Smooth muscle cell (in vitro differentiated cells): Measurements from ENCODE around the gene CCDC93. TPM values are rescaled to one million over a fixed set of nuclear protein-coding genes. Genes with fewer than 3 reads are reported as not detected.

Experiments
- DNase-seq: peaks from one replicate; lab custom pipeline; 2025; ENCODE audit not compliant: unreplicated experiment; lab: John Stamatoyannopoulos, UW
- H2AFZ ChIP-seq: fragments of 200-600 bp; sonication (generic); 2 replicates; pipeline ENCODE4 v1.6.0; 2016; ENCODE audit warnings: antibody characterized with exemption, low read depth, mild to moderate bottlenecking
- H3F3A ChIP-seq: fragments of 200-600 bp; sonication (generic); 2 replicates; pipeline ENCODE4 v1.6.0; 2017; ENCODE audit warnings: antibody characterized with exemption, low read depth
- H3K27ac ChIP-seq: fragments of 200-600 bp; sonication (generic); 2 replicates; pipeline ENCODE4 v1.5.1; 2016; ENCODE audit warnings: low read depth, mild to moderate bottlenecking
- H3K27me3 ChIP-seq: fragments of 200-600 bp; sonication (generic); 2 replicates; pipeline ENCODE4 v1.6.1; 2016; ENCODE audit warnings: low read depth, mild to moderate bottlenecking
- H3K36me3 ChIP-seq: fragments of 200-600 bp; sonication (generic); 2 replicates; pipeline ENCODE4 v1.5.1; 2016; ENCODE audit warnings: low read depth
- H3K4me1 ChIP-seq: fragments of 200-600 bp; sonication (generic); 2 replicates; pipeline ENCODE4 v1.5.1; 2016; ENCODE audit warnings: low read depth
- H3K4me2 ChIP-seq: fragments of 200-600 bp; sonication (generic); 2 replicates; pipeline ENCODE4 v1.6.0; 2016; ENCODE audit warnings: mild to moderate bottlenecking
- H3K4me3 ChIP-seq: fragments of 200-600 bp; sonication (generic); 2 replicates; pipeline ENCODE4 v1.5.1; 2016; ENCODE audit warnings: mild to moderate bottlenecking
- H3K79me2 ChIP-seq: fragments of 200-600 bp; sonication (generic); 2 replicates; pipeline ENCODE4 v1.6.0; 2016; ENCODE audit warnings: low read depth, mild to moderate bottlenecking
- H3K9ac ChIP-seq: fragments of 200-600 bp; sonication (generic); 2 replicates; pipeline ENCODE4 v1.6.0; 2016; ENCODE audit warnings: low read depth
- H3K9me3 ChIP-seq: fragments of 200-600 bp; sonication (generic); replicated peaks from 2 replicates; pipeline ENCODE4 v1.5.1; 2016; ENCODE audit warnings: low read depth
- H4K20me1 ChIP-seq: fragments of 200-600 bp; sonication (generic); 2 replicates; pipeline ENCODE4 v1.6.0; 2016; ENCODE audit warnings: low read depth
- WGBS: methylation state at CpG from one replicate; pipeline ENCODE4 v1.1.7; 2016; ENCODE audit warnings: low lambda C conversion rate; 5-methylcytosine and 5-hydroxymethylcytosine counted together
- polyA plus RNA-seq: library from polyadenylated mRNA; unstranded; fragments of >200 nt; fragmentation: Nextera tagmentation; extraction: Ambion mirVana; gene quantifications from 2 replicates; pipeline ENCODE4 v1.2.1, GENCODE V29; 2016
- total RNA-seq: library from RNA; depleted of rRNA; stranded (reverse); fragments of >200 nt; gene quantifications from 2 replicates; pipeline ENCODE4 v1.2.3, GENCODE V29; 2014
- TF ChIP-seq, protein P1 (sequence below): fragments of 200-600 bp; sonication (generic); IDR thresholded peaks from 2 replicates; pipeline ENCODE4 v1.5.1; 2017; ENCODE audit warnings: borderline replicate concordance, mild to moderate bottlenecking, antibody characterized with exemption; ENCODE audit not compliant: insufficient read depth, poor library complexity, severe bottlenecking

CCDC93 gene
- total and polyA plus RNA-seq, 2 experiments from 2014 or later, result 9.5 to 13.2 TPM

DNA sequence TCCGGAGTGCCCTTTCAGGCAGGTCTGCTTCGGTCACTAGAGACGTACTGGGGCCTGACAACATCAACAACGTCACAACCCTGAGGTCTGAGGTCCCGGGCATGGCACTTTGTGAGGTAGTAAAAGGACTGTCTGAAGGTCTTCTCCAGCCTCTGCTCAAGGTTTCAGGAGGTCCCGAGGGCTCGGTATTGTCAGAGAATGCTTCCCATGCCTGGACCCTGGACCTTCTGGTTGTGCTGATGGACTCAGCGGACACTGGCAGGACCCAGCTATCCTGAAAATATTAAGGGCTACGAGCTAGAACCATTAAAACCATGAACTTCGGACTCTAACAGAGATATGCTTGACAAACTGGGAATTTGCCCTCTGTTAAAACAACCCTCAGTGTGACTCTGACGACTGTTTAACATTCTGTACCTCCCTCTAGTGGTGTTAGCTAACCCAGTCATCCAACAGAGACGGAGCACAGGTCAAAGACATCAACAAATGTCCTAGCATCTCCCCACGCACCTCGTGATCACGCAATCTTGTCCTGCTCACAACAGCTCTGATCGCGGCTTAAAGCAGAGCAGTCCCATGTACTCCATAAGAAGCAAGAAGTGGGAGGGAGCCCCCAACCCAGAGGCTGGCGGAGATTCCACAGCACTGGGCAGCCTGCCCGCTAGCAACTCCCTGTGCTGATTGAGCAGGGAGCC, 96.5 kb downstream of the CCDC93 start:
- TF ChIP-seq, protein P1, sequence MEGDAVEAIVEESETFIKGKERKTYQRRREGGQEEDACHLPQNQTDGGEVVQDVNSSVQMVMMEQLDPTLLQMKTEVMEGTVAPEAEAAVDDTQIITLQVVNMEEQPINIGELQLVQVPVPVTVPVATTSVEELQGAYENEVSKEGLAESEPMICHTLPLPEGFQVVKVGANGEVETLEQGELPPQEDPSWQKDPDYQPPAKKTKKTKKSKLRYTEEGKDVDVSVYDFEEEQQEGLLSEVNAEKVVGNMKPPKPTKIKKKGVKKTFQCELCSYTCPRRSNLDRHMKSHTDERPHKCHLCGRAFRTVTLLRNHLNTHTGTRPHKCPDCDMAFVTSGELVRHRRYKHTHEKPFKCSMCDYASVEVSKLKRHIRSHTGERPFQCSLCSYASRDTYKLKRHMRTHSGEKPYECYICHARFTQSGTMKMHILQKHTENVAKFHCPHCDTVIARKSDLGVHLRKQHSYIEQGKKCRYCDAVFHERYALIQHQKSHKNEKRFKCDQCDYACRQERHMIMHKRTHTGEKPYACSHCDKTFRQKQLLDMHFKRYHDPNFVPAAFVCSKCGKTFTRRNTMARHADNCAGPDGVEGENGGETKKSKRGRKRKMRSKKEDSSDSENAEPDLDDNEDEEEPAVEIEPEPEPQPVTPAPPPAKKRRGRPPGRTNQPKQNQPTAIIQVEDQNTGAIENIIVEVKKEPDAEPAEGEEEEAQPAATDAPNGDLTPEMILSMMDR, result no peak
- no peak overlapping the region for H3K4me2 ChIP-seq
- H3K27ac ChIP-seq, result no peak overlapping the region
- H3K4me3 ChIP-seq, result no peak overlapping the region
- no peak overlapping the region for H2AFZ ChIP-seq
- H3F3A ChIP-seq, result no peaks in the 10 kb centered on the region
- no peaks in the 10 kb centered on the region for H4K20me1 ChIP-seq
- no peaks in the 10 kb centered on the region for H3K9me3 ChIP-seq
- H3K79me2 ChIP-seq, result no peaks in the 10 kb centered on the region
- no peaks in the 10 kb centered on the region for H3K36me3 ChIP-seq
- no peaks in the 10 kb centered on the region for H3K4me1 ChIP-seq
- 92% methylated on average over 19 of the region's 19 CpGs for WGBS
- H3K27me3 ChIP-seq, result no peaks in the 10 kb centered on the region
- DNase-seq, result no peak
- H3K9ac ChIP-seq, result no peak overlapping the region

DNA sequence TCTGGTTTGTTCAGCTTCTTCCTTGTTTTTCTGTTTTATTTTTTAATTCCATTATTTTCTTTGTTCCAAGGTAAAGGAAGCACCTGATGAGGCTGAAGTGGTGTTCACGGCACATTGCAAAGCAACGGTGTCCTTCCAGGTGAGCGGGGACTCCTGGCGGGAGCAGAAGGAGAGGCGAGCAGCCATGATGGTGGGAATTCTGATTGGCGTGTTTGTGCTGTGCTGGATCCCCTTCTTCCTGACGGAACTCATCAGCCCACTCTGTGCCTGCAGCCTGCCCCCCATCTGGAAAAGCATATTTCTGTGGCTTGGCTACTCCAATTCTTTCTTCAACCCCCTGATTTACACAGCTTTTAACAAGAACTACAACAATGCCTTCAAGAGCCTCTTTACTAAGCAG, 110.9 kb downstream of the CCDC93 start:
- Histone ChIP-seq H3K79me2 (no peaks in the 10 kb centered on the region), H3K27ac (no peak overlapping the region), H3K27me3 (no peaks in the 10 kb centered on the region), H4K20me1 (no peaks in the 10 kb centered on the region), H3K9ac (no peak overlapping the region), H3K4me2 (no peak overlapping the region), H3K36me3 (no peaks in the 10 kb centered on the region), H3F3A (no peaks in the 10 kb centered on the region), H3K4me1 (no peaks in the 10 kb centered on the region), H2AFZ (no peak overlapping the region), H3K9me3 (no peaks in the 10 kb centered on the region), H3K4me3 (no peak overlapping the region)
- WGBS, result 81% methylated on average over 7 of the region's 7 CpGs
- no peak for DNase-seq
- TF ChIP-seq, protein P1, result no peak

DNA sequence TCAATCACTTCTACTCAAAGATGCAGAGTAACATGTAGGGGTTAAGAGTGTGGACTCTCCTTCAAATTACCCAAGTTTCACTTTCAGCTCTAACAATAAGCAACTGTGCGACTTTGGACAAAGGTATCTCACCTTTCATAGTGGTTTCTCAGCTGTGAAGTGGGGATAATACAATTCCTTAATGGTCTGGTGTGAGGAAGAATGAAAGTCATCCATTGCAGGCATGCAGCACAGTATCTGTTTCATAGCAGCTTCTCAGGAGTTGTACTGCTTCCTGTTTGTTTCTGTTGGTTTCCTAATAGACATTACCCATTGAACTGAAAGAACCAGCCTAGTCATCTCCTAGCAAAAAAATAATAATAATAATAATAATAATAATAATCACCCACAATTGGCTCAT, 125.0 kb downstream of the CCDC93 start:
- TF ChIP-seq, protein P1, result no peak
- no peaks in the 10 kb centered on the region for H4K20me1 ChIP-seq
- 94% methylated on average over 1 of the region's 1 CpG for WGBS
- DNase-seq, result no peak
- H3K79me2 ChIP-seq, result no peaks in the 10 kb centered on the region
- H2AFZ ChIP-seq, result no peak overlapping the region
- H3F3A ChIP-seq, result no peaks in the 10 kb centered on the region
- H3K4me2 ChIP-seq, result no peak overlapping the region
- no peak overlapping the region for H3K9ac ChIP-seq
- no peaks in the 10 kb centered on the region for H3K36me3 ChIP-seq
- H3K4me1 ChIP-seq, result no peaks in the 10 kb centered on the region
- no peak overlapping the region for H3K4me3 ChIP-seq
- no peaks in the 10 kb centered on the region for H3K9me3 ChIP-seq
- peaks cover 6% of the 10 kb centered on the region for H3K27me3 ChIP-seq
- H3K27ac ChIP-seq, result no peak overlapping the region

DNA sequence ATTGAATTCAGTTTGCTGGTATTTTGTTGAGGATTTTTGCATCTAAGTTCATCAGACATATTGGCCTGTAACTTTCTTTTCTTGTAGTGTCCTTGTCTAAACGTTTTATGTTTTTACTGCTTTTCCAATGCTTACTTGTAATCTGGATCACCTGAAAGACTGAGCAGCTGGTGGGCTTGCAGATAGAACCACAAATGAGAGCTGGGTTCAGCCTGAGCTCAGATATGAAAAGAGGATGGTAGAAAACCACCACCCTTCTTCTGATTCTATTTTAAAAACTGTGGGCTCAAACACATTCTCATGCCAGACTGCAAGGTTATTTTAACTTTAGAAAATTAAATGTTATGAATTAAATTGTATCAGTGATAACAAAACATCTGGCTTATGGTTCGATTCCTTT, 128.6 kb downstream of the CCDC93 start:
- Histone ChIP-seq H3K27me3 (peaks cover 6% of the 10 kb centered on the region), H3K9ac (no peak overlapping the region), H3K27ac (no peak overlapping the region), H4K20me1 (no peaks in the 10 kb centered on the region), H3K79me2 (no peaks in the 10 kb centered on the region), H3K4me1 (no peaks in the 10 kb centered on the region), H3K36me3 (no peaks in the 10 kb centered on the region), H3F3A (no peaks in the 10 kb centered on the region), H3K4me3 (no peak overlapping the region), H3K4me2 (no peak overlapping the region), H2AFZ (no peak overlapping the region), H3K9me3 (no peaks in the 10 kb centered on the region)
- DNase-seq, result no peak
- TF ChIP-seq, protein P1, result no peak
- WGBS, result 54% methylated on average over 2 of the region's 2 CpGs
